H1 (cell line): ENCODE results near the gene TRAF6. TPM values are rescaled to one million over a fixed set of nuclear protein-coding genes. Genes with fewer than 3 reads are reported as not detected.

ENCODE experiments used
- CTCF ChIA-PET: fragments of 300-600 bp; sonication (Branson Sonifier 250); formaldehyde crosslinking; loops from one replicate; lab custom pipeline; 2021; ENCODE audit not compliant: partially characterized antibody; lab: Charles Lee
- POLR2A ChIA-PET: fragments of 300-600 bp; sonication (Branson Sonifier 250); formaldehyde crosslinking; loops from one replicate; lab custom pipeline; 2021; ENCODE audit warnings: inconsistent platforms; ENCODE audit not compliant: partially characterized antibody; lab: Charles Lee
- DNase-seq, 2 experiments: peaks; one replicate each; pipeline versions ENCODE4 v3.0.0 to v3.0.0-alpha.2; 2010 to 2022; ENCODE audit warnings: low spot score in 2 of 2, low read depth in 1 of 2, mixed read lengths in 1 of 2
- FAIRE-seq: peaks from 2 replicates; lab custom pipeline; 2011; peaks lifted over from hg19 to GRCh38; lab: Jason Lieb, UNC
- H2AFZ ChIP-seq: 2 replicates; pipeline ENCODE4 v1.8.1; 2012; ENCODE audit warnings: low read length, inconsistent platforms
- H2AK5ac ChIP-seq: 2 replicates; pipeline ENCODE4 v1.6.1; 2013; ENCODE audit warnings: low read depth, low read length
- H2BK120ac ChIP-seq: replicated peaks from 2 replicates; pipeline ENCODE3; 2013; ENCODE audit warnings: low read depth, low read length, inconsistent platforms
- H2BK12ac ChIP-seq: 2 replicates; pipeline ENCODE4 v1.6.1; 2013; ENCODE audit warnings: low read depth, low read length
- H2BK15ac ChIP-seq: 2 replicates; pipeline ENCODE4 v1.6.1; 2013; ENCODE audit warnings: low read length
- H2BK20ac ChIP-seq: 2 replicates; pipeline ENCODE4 v1.6.1; 2013; ENCODE audit warnings: low read length
- H2BK5ac ChIP-seq: 2 replicates; pipeline ENCODE4 v1.6.1; 2013; ENCODE audit warnings: low read depth, low read length
- H3K14ac ChIP-seq: 2 replicates; pipeline ENCODE4 v1.6.1; 2013; ENCODE audit warnings: inconsistent platforms; ENCODE audit not compliant: insufficient read length
- H3K18ac ChIP-seq: 2 replicates; pipeline ENCODE4 v1.6.1; 2013; ENCODE audit warnings: low read length; ENCODE audit errors: extremely low read depth
- H3K23ac ChIP-seq: 2 replicates; pipeline ENCODE4 v1.6.1; 2013; ENCODE audit warnings: inconsistent platforms; ENCODE audit not compliant: insufficient read length
- H3K23me2 ChIP-seq: 2 replicates; pipeline ENCODE4 v1.6.1; 2013; ENCODE audit warnings: low read depth, low read length
- H3K27ac ChIP-seq: 2 replicates; pipeline ENCODE4 v1.6.1; 2011; ENCODE audit warnings: low read depth, low read length, inconsistent platforms
- H3K27me3 ChIP-seq, 4 experiments: replicated peaks in 1 of 4; 1 replicate in 1 of 4; 2 replicates in 3 of 4; pipeline versions ENCODE4 v1.6.1 to v1.8.1; 2011 to 2013; ENCODE audit warnings: low read length in 3 of 4, mild to moderate bottlenecking in 3 of 4, inconsistent platforms in 2 of 4, mixed read lengths in 2 of 4, moderate library complexity in 1 of 4; ENCODE audit not compliant: control insufficient read depth in 3 of 4, insufficient read depth in 3 of 4; ENCODE audit errors: extremely low read depth in 1 of 4
- H3K36me3 ChIP-seq, 4 experiments: 2 replicates each; pipeline versions ENCODE4 v1.6.1 to v1.8.1; 2011 to 2013; ENCODE audit warnings: mild to moderate bottlenecking in 4 of 4, low read length in 3 of 4, moderate library complexity in 2 of 4, control low read depth in 1 of 4, inconsistent platforms in 1 of 4; ENCODE audit not compliant: insufficient read depth in 4 of 4, control insufficient read depth in 2 of 4
- H3K4ac ChIP-seq: replicated peaks from 2 replicates; pipeline ENCODE3; 2013; ENCODE audit warnings: low read length, low read depth, mixed read lengths, inconsistent platforms; ENCODE audit not compliant: insufficient read length
- H3K4me1 ChIP-seq, 4 experiments: replicated peaks in 1 of 4; 1 replicate in 1 of 4; 2 replicates in 3 of 4; pipeline versions ENCODE4 v1.6.1 to v1.8.1; 2011 to 2013; ENCODE audit warnings: low read length in 3 of 4, inconsistent platforms in 2 of 4, mixed read lengths in 1 of 4; ENCODE audit not compliant: insufficient read depth in 4 of 4, control insufficient read depth in 3 of 4
- H3K4me2 ChIP-seq, 2 experiments: 2 replicates each; pipeline versions ENCODE4 v1.6.1 to v1.8.1; 2011 to 2013; ENCODE audit warnings: low read depth in 2 of 2, low read length in 2 of 2, control low read depth in 1 of 2, inconsistent platforms in 1 of 2, mild to moderate bottlenecking in 1 of 2; ENCODE audit not compliant: insufficient read depth in 1 of 2
- H3K4me3 ChIP-seq, 4 experiments: fragments of 200-600, 300-600 bp in 1 of 4; sonication (generic), shearing (Covaris generic), sonication (Bioruptor Twin) in 1 of 4; 2 replicates each; pipeline versions ENCODE4 v1.5.1 to v1.8.1; 2011 to 2016; ENCODE audit warnings: low read length in 4 of 4, low read depth in 3 of 4, control low read depth in 2 of 4, inconsistent platforms in 2 of 4, mild to moderate bottlenecking in 2 of 4, mixed read lengths in 1 of 4, moderate library complexity in 1 of 4; ENCODE audit not compliant: insufficient read depth in 2 of 4; ENCODE audit errors: extremely low read depth in 1 of 4
- H3K56ac ChIP-seq: replicated peaks from 2 replicates; pipeline ENCODE3; 2013; ENCODE audit warnings: low read depth, mild to moderate bottlenecking, mixed read lengths, low read length, inconsistent platforms; ENCODE audit not compliant: insufficient read length
- H3K79me1 ChIP-seq: 2 replicates; pipeline ENCODE4 v1.6.1; 2013; ENCODE audit warnings: low read depth, low read length, control low read depth
- H3K79me2 ChIP-seq, 2 experiments: 2 replicates each; pipeline versions ENCODE4 v1.6.1 to v1.8.1; 2012 to 2013; ENCODE audit warnings: low read length in 2 of 2, mild to moderate bottlenecking in 2 of 2, inconsistent platforms in 1 of 2; ENCODE audit not compliant: insufficient read depth in 2 of 2, control insufficient read depth in 1 of 2
- H3K9ac ChIP-seq, 4 experiments: replicated peaks in 1 of 4; 1 replicate in 1 of 4; 2 replicates in 3 of 4; pipeline versions ENCODE4 v1.6.1 to v1.8.1; 2011 to 2013; ENCODE audit warnings: low read depth in 3 of 4, low read length in 3 of 4, control low read depth in 2 of 4, mild to moderate bottlenecking in 2 of 4, moderate library complexity in 2 of 4, inconsistent platforms in 1 of 4; ENCODE audit errors: extremely low read depth in 1 of 4
- H3K9me3 ChIP-seq, 2 experiments: 2 replicates each; pipeline versions ENCODE4 v1.6.1 to v1.8.1; 2012 to 2013; ENCODE audit warnings: mild to moderate bottlenecking in 2 of 2, moderate library complexity in 2 of 2, control low read depth in 1 of 2, inconsistent platforms in 1 of 2, low read depth in 1 of 2, low read length in 1 of 2, mixed read lengths in 1 of 2; ENCODE audit not compliant: insufficient read depth in 2 of 2
- H4K20me1 ChIP-seq, 2 experiments: replicated peaks in 1 of 2; 2 replicates each; pipeline versions ENCODE3 to v1.8.1; 2011 to 2013; ENCODE audit warnings: inconsistent platforms in 2 of 2, low read length in 2 of 2, mild to moderate bottlenecking in 1 of 2; ENCODE audit not compliant: insufficient read depth in 2 of 2, control insufficient read depth in 1 of 2
- H4K5ac ChIP-seq: 2 replicates; pipeline ENCODE4 v1.6.1; 2013; ENCODE audit warnings: low read length, low read depth, mixed read lengths, inconsistent platforms; ENCODE audit not compliant: insufficient read length
- H4K8ac ChIP-seq: 2 replicates; pipeline ENCODE4 v1.8.0; 2013; ENCODE audit warnings: mild to moderate bottlenecking, moderate library complexity, low read length, inconsistent platforms; ENCODE audit not compliant: insufficient read depth; ENCODE audit errors: extremely low read depth
- H4K91ac ChIP-seq: replicated peaks from 2 replicates; pipeline ENCODE3; 2013; ENCODE audit warnings: low read length, mixed read lengths, inconsistent platforms; ENCODE audit not compliant: insufficient read length
- BACH1 ChIP-seq: IDR thresholded peaks from 2 replicates; pipeline ENCODE4 v1.6.1; 2012; ENCODE audit warnings: low read length, improper control_type of control experiment
- CBX5 ChIP-seq: fragments of 300-800, 300-1000 bp; sonication (generic); IDR thresholded peaks from 2 replicates; pipeline ENCODE4 v1.7.1; 2016; ENCODE audit warnings: antibody characterized with exemption, low read length, low read depth
- CHD2 ChIP-seq: IDR thresholded peaks from 2 replicates; pipeline ENCODE4 v1.6.1; 2012; ENCODE audit warnings: low read length, improper control_type of control experiment
- CTBP2 ChIP-seq: IDR thresholded peaks from 2 replicates; pipeline ENCODE4 v1.7.0; 2011; ENCODE audit warnings: borderline replicate concordance, mild to moderate bottlenecking, moderate library complexity, mixed read lengths, low read length; ENCODE audit not compliant: insufficient read depth, insufficient read length
- EGR1 ChIP-seq: IDR thresholded peaks from 2 replicates; pipeline ENCODE4 v1.6.1; 2011; ENCODE audit warnings: low read depth, low read length, borderline replicate concordance
- HDAC2 ChIP-seq, 2 experiments: fragments of 300-600 bp in 1 of 2; sonication (generic) in 1 of 2; IDR thresholded peaks; 2 replicates each; pipeline ENCODE4 v1.6.1; 2011 to 2012; ENCODE audit warnings: low read depth in 2 of 2, low read length in 2 of 2, mild to moderate bottlenecking in 2 of 2, moderate library complexity in 2 of 2, borderline replicate concordance in 1 of 2, inconsistent platforms in 1 of 2
- RXRA ChIP-seq: IDR thresholded peaks from 2 replicates; pipeline ENCODE4 v1.6.1; 2011; ENCODE audit warnings: low read depth, mild to moderate bottlenecking, low read length, moderate library complexity; ENCODE audit not compliant: insufficient read depth
- SAP30 ChIP-seq: fragments of 300-600 bp; sonication (generic); IDR thresholded peaks from 2 replicates; pipeline ENCODE4 v1.7.1; 2012; ENCODE audit warnings: low read length, moderate library complexity, mild to moderate bottlenecking, inconsistent platforms; ENCODE audit not compliant: insufficient read depth, insufficient replicate concordance
- SIRT6 ChIP-seq: IDR thresholded peaks from one replicate; pipeline ENCODE4 v1.7.1; 2012; ENCODE audit warnings: low read length, inconsistent platforms
- SIX5 ChIP-seq: IDR thresholded peaks from 2 replicates; pipeline ENCODE4 v1.6.1; 2011; ENCODE audit warnings: mild to moderate bottlenecking, low read depth, low read length
- TAF7 ChIP-seq: optimal IDR thresholded peaks from 2 replicates; pipeline ENCODE3; 2011; ENCODE audit warnings: low read depth, mild to moderate bottlenecking, inconsistent platforms, low read length, moderate library complexity, borderline replicate concordance
- TCF12 ChIP-seq: IDR thresholded peaks from 2 replicates; pipeline ENCODE4 v1.6.1; 2011; ENCODE audit warnings: low read depth, mild to moderate bottlenecking, low read length
- WGBS, 2 experiments: shearing (Covaris generic) in 1 of 2; methylation state at CpG; one replicate each; pipeline versions ENCODE4 v1.1.6 to v1.1.7; 2013 to 2015; ENCODE audit warnings: low lambda C conversion rate in 2 of 2, mixed read lengths in 2 of 2, inconsistent platforms in 1 of 2, low coverage in 1 of 2, missing lambda C conversion rate in 1 of 2; ENCODE audit not compliant: insufficient replicate concordance in 2 of 2, insufficient coverage in 1 of 2, insufficient read length in 1 of 2; ENCODE audit errors: extremely low coverage in 1 of 2, missing lambda C conversion rate in 1 of 2; 5-methylcytosine and 5-hydroxymethylcytosine counted together
- polyA plus RNA-seq, 7 experiments: library from polyadenylated mRNA; depleted of rRNA in 3 of 7; stranded (reverse) in 5 of 7; unstranded in 2 of 7; fragments of >200 nt in 5 of 7; fragments of 200-250 nt in 2 of 7; gene quantifications; 1 replicate in 5 of 7; 2 replicates in 1 of 7; 4 replicates in 1 of 7; pipeline versions ENCODE4 v1.2.1 to v1.2.3, GENCODE V29; 2011 to 2013; ENCODE audit warnings: missing spikeins in 2 of 7, mixed read lengths in 2 of 7
- total RNA-seq: library from RNA; stranded (reverse); fragmentation: NEBNext Ultra II Directional; extraction: Animal tissue kit (Norgen Biotek cat#: 25700); gene quantifications from 2 replicates; pipeline ENCODE4 v1.2.1, GENCODE V29; 2021
- TF ChIP-seq, protein P1 (sequence below): IDR thresholded peaks from 2 replicates; pipeline ENCODE4 v1.6.1; 2012; ENCODE audit warnings: inconsistent platforms

The TRAF6 gene
- total and polyA plus RNA-seq, 2 of the 8 experiments (the other 6 are each of a cell fraction or from before 2014, with no cell fraction given) = 4.6 to 8.8 TPM

GRCh38 chr11:36488096-36488495, 22.0 kb downstream of the TRAF6 start:
- Histone ChIP-seq H3K56ac (no peak overlapping the region), H3K27ac (no peak overlapping the region), H2BK120ac (no peak overlapping the region), H3K18ac (no peak overlapping the region), H3K4me2 (no peak overlapping the region), H3K9ac (no peak overlapping the region), H3K9me3 (no peaks in the 10 kb centered on the region), H2BK15ac (no peak overlapping the region), H2BK12ac (no peak overlapping the region), H2AFZ (no peak overlapping the region), H3K14ac (no peak overlapping the region), H4K91ac (no peak overlapping the region), H2BK20ac (no peak overlapping the region), H3K79me2 (no peaks in the 10 kb centered on the region), H3K23me2 (no peaks in the 10 kb centered on the region), H2AK5ac (no peak overlapping the region), H3K79me1 (no peaks in the 10 kb centered on the region), H3K4me3 (no peak overlapping the region), H4K8ac (no peak overlapping the region), H4K20me1 (no peaks in the 10 kb centered on the region), H2BK5ac (no peak overlapping the region), H3K36me3 (peaks cover 2 to 36% (median 14%) of the 10 kb centered on the region in 4 experiments; a peak in 6 of 8 replicates), H3K4me1 (no peaks in the 10 kb centered on the region), H3K4ac (no peak overlapping the region), H3K23ac (no peak overlapping the region), H3K27me3 (no peaks in the 10 kb centered on the region), H4K5ac (no peak overlapping the region)
- no peak for DNase-seq
- POLR2A ChIA-PET = no interaction called here
- CTCF ChIA-PET = interaction anchor here (1.0 to 2.4 kb wide), 3 partner anchors 10 to 196 kb away, joined by 3 to 16 read pairs (median 5); no protein-coding TSS in a partner anchor
- WGBS, 2 experiments = 92% methylated on average over 4 of the region's 5 CpGs; no CpG with 5 or more reads in 1 of the 2 experiments
- FAIRE-seq = no peak
- TF ChIP-seq SIX5 (no peak), CTBP2 (no peak), EGR1 (no peak), SAP30 (no peak), HDAC2 (IDR thresholded peaks at IDR 0.05; ENCODE audit: borderline replicate concordance in 1 of 2, low read depth in 2 of 2, low read length in 2 of 2) (no peak), SIRT6 (no peak), BACH1 (no peak), CHD2 (no peak), TCF12 (no peak), TAF7 (no peak), RXRA (no peak), CBX5 (no peak)
- TF ChIP-seq, protein P1, sequence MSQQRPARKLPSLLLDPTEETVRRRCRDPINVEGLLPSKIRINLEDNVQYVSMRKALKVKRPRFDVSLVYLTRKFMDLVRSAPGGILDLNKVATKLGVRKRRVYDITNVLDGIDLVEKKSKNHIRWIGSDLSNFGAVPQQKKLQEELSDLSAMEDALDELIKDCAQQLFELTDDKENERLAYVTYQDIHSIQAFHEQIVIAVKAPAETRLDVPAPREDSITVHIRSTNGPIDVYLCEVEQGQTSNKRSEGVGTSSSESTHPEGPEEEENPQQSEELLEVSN = no peak
